Mesenchymal stem cell (in vitro differentiated cells and primary cell): ENCODE results near the gene USP40.
A peak's percentile ranks its signal among the peaks of the same experiment; 100 is the strongest.

ENCODE experiments used
- DNase-seq: peaks from one replicate; pipeline ENCODE4 v3.0.0-alpha.2; 2013
- H2AFZ ChIP-seq: one replicate; pipeline ENCODE4 v1.6.1; 2013; ENCODE audit warnings: low read depth, mild to moderate bottlenecking, control low read depth, inconsistent platforms, low read length, moderate library complexity
- H2AK5ac ChIP-seq: 2 replicates; pipeline ENCODE4 v1.6.1; 2013; ENCODE audit warnings: low read length, moderate library complexity, mild to moderate bottlenecking, inconsistent platforms; ENCODE audit not compliant: severe bottlenecking
- H2BK120ac ChIP-seq: one replicate; pipeline ENCODE4 v1.6.1; 2013; ENCODE audit warnings: low read depth, mild to moderate bottlenecking, inconsistent platforms, low read length, moderate library complexity
- H2BK12ac ChIP-seq, 2 experiments: one replicate each; pipeline ENCODE4 v1.6.1; 2013; ENCODE audit warnings: inconsistent platforms in 2 of 2, low read length in 2 of 2, mild to moderate bottlenecking in 2 of 2, moderate library complexity in 2 of 2, control low read depth in 1 of 2
- H2BK15ac ChIP-seq: one replicate; pipeline ENCODE4 v1.6.1; 2013; ENCODE audit warnings: mild to moderate bottlenecking, low read depth, inconsistent platforms; ENCODE audit not compliant: poor library complexity, severe bottlenecking
- H2BK5ac ChIP-seq: 2 replicates; pipeline ENCODE4 v1.6.1; 2013; ENCODE audit warnings: low read depth, mild to moderate bottlenecking, low read length, control low read depth, inconsistent platforms; ENCODE audit not compliant: poor library complexity, severe bottlenecking
- H3K14ac ChIP-seq, 2 experiments: one replicate each; pipeline ENCODE4 v1.6.1; 2013; ENCODE audit warnings: inconsistent platforms in 2 of 2, low read length in 2 of 2, control low read depth in 1 of 2, mild to moderate bottlenecking in 1 of 2, moderate library complexity in 1 of 2
- H3K18ac ChIP-seq, 2 experiments: one replicate each; pipeline ENCODE4 v1.6.1; 2013; ENCODE audit warnings: inconsistent platforms in 2 of 2, low read length in 2 of 2, control low read depth in 1 of 2, low read depth in 1 of 2, mild to moderate bottlenecking in 1 of 2
- H3K23ac ChIP-seq, 2 experiments: one replicate each; pipeline ENCODE4 v1.6.1; 2013; ENCODE audit warnings: inconsistent platforms in 2 of 2, low read length in 2 of 2, mild to moderate bottlenecking in 2 of 2, moderate library complexity in 2 of 2, control low read depth in 1 of 2
- H3K27ac ChIP-seq: 2 replicates; pipeline ENCODE4 v1.5.1; 2013; ENCODE audit warnings: mild to moderate bottlenecking, moderate library complexity, low read length, control low read depth, inconsistent platforms; ENCODE audit not compliant: poor library complexity, severe bottlenecking
- H3K27me3 ChIP-seq, 2 experiments: 2 replicates each; pipeline versions ENCODE4 v1.6.1 to v1.7.0; 2013; ENCODE audit warnings: low read length in 2 of 2, mild to moderate bottlenecking in 2 of 2, moderate library complexity in 2 of 2, control low read depth in 1 of 2, inconsistent platforms in 1 of 2; ENCODE audit not compliant: control insufficient read depth in 1 of 2, insufficient read depth in 1 of 2
- H3K36me3 ChIP-seq, 2 experiments: 2 replicates each; pipeline versions ENCODE4 v1.6.1 to v1.7.0; 2013; ENCODE audit warnings: low read length in 2 of 2, control low read depth in 1 of 2, inconsistent platforms in 1 of 2, low read depth in 1 of 2, mild to moderate bottlenecking in 1 of 2; ENCODE audit not compliant: insufficient read depth in 2 of 2, control insufficient read depth in 1 of 2
- H3K4ac ChIP-seq, 2 experiments: one replicate each; pipeline ENCODE4 v1.6.1; 2013; ENCODE audit warnings: inconsistent platforms in 2 of 2, low read length in 2 of 2, mild to moderate bottlenecking in 2 of 2, moderate library complexity in 2 of 2, control low read depth in 1 of 2, low read depth in 1 of 2
- H3K4me1 ChIP-seq: 2 replicates; pipeline ENCODE4 v1.6.1; 2013; ENCODE audit warnings: low read depth, low read length, control low read depth; ENCODE audit not compliant: control insufficient read depth, insufficient read depth
- H3K4me2 ChIP-seq: 2 replicates; pipeline ENCODE4 v1.6.1; 2013; ENCODE audit warnings: low read length, mild to moderate bottlenecking, inconsistent platforms; ENCODE audit not compliant: poor library complexity, severe bottlenecking
- H3K4me3 ChIP-seq, 2 experiments: 2 replicates each; pipeline versions ENCODE4 v1.5.1 to v1.7.0; 2013; ENCODE audit warnings: low read length in 2 of 2, mild to moderate bottlenecking in 2 of 2, control low read depth in 1 of 2, low read depth in 1 of 2; ENCODE audit not compliant: insufficient read depth in 1 of 2
- H3K79me1 ChIP-seq: replicated peaks from 2 replicates; pipeline ENCODE4 v1.6.1; 2013; ENCODE audit warnings: mild to moderate bottlenecking, control low read depth, low read length, inconsistent platforms; ENCODE audit not compliant: poor library complexity, severe bottlenecking
- H3K9ac ChIP-seq: 2 replicates; pipeline ENCODE4 v1.7.0; 2013; ENCODE audit warnings: mild to moderate bottlenecking, low read length, moderate library complexity
- H3K9me3 ChIP-seq: 2 replicates; pipeline ENCODE4 v1.7.0; 2013; ENCODE audit warnings: mild to moderate bottlenecking, low read length; ENCODE audit not compliant: control insufficient read depth
- H4K8ac ChIP-seq: one replicate; pipeline ENCODE4 v1.6.1; 2013; ENCODE audit warnings: inconsistent platforms, mild to moderate bottlenecking, low read length, moderate library complexity
- H4K91ac ChIP-seq: one replicate; pipeline ENCODE4 v1.6.1; 2013; ENCODE audit warnings: mild to moderate bottlenecking, low read length, inconsistent platforms
- WGBS: methylation state at CpG from one replicate; pipeline ENCODE4 v1.1.7; 2013; ENCODE audit warnings: mixed read lengths; 5-methylcytosine and 5-hydroxymethylcytosine counted together

USP40 gene

DNA sequence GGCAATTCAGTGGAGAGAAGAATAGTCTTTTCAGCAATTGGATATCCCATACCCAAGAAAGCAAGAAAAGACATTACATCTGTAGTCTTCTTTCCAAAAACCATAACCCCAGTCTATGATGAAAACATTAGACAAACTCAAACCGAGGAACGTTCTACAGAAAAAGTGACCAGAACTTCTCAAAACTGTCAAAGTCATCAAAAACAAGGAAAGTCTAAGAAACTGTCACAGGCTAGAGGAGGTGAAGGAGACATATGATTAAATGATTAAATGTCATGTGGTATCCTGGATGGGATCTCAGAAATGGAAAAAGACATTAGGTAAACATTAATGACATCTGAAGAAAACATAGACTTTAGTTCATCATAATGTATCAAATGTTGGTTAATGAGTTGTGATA is 4.9 kb upstream of the USP40 start:
- H3K79me1 ChIP-seq: peaks cover under 1% of the 10 kb centered on the region
- no peaks in the 10 kb centered on the region for H3K4me1 ChIP-seq
- peaks cover 5 to 6% of the 10 kb centered on the region in 2 experiments for H3K27me3 ChIP-seq
- H2BK15ac ChIP-seq: no peak overlapping the region
- no peak overlapping the region for H4K91ac ChIP-seq
- no peak overlapping the region for H2BK5ac ChIP-seq
- no peak overlapping the region for H3K27ac ChIP-seq
- H3K4ac ChIP-seq: no peak overlapping the region
- H2BK12ac ChIP-seq: no peak overlapping the region
- no peak overlapping the region for H3K4me3 ChIP-seq
- H3K9ac ChIP-seq: no peak overlapping the region
- 94% methylated on average over 2 of the region's 2 CpGs for WGBS
- H3K9me3 ChIP-seq: no peaks in the 10 kb centered on the region
- H2BK120ac ChIP-seq: no peak overlapping the region
- H3K4me2 ChIP-seq: no peak overlapping the region
- H3K36me3 ChIP-seq: no peaks in the 10 kb centered on the region
- no peak overlapping the region for H3K23ac ChIP-seq
- no peak overlapping the region for H2AK5ac ChIP-seq
- no peak overlapping the region for H2AFZ ChIP-seq
- no peak overlapping the region for H4K8ac ChIP-seq
- no peak overlapping the region for H3K18ac ChIP-seq
- H3K14ac ChIP-seq: no peak overlapping the region
- DNase-seq: no peak

- Histone ChIP-seq H2BK15ac (no peak overlapping the region), H2AFZ (no peak overlapping the region), H4K8ac (no peak overlapping the region), H3K23ac (no peak overlapping the region), H2BK12ac (no peak overlapping the region), H2BK120ac (no peak overlapping the region), H2BK5ac (no peak overlapping the region), H3K14ac (no peak overlapping the region), H3K9ac (no peak overlapping the region), H3K36me3 (no peaks in the 10 kb centered on the region), H3K9me3 (no peaks in the 10 kb centered on the region), H3K4me3 (no peak overlapping the region), H3K27ac (no peak overlapping the region), H3K4ac (no peak overlapping the region), H3K27me3 (peaks cover 5 to 6% of the 10 kb centered on the region in 2 experiments), H3K18ac (no peak overlapping the region), H2AK5ac (no peak overlapping the region), H3K4me2 (no peak overlapping the region), H3K4me1 (no peaks in the 10 kb centered on the region), H4K91ac (no peak overlapping the region), H3K79me1 (peaks cover 3% of the 10 kb centered on the region)
- WGBS: no CpG with 5 or more reads among the region's 1 CpG
- DNase-seq: no peak
Observed at GRCh38 chr2:233571001-233571400, 4.4 kb upstream of the USP40 start.

DNA sequence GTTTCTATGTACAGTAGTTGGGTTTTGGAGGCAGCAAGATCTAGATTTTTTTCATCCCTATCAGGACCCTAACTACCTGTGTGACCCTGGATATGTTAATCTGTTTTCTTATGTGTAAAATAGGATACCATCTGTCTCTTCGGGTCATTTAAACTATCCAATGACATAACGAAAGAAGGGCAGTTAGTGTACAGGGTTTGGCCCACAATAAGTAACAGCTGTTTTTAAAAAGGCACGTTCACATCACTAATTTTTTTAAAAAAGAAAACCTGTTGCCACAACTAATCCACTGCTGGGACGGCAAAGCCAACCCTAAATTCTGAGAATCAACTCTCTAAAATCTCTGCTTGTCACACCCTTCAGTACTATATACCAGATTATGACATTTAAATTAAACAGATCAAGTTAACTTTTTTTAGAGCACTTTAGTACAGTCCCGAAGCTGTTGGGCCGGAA is 869 bp downstream of the USP40 start:
- Histone ChIP-seq H3K4me3 (peak overlapping the region in 1 of 2 experiments; percentile 98), H3K4ac (no peak overlapping the region), H4K91ac (no peak overlapping the region), H2AK5ac (no peak overlapping the region), H3K27me3 (no peaks in the 10 kb centered on the region), H3K9ac (peak overlapping the region; percentile 99), H2BK120ac (no peak overlapping the region), H3K14ac (no peak overlapping the region), H2BK5ac (no peak overlapping the region), H3K27ac (peak overlapping the region; percentile 40), H3K79me1 (peaks cover 13% of the 10 kb centered on the region), H3K18ac (no peak overlapping the region), H3K9me3 (no peaks in the 10 kb centered on the region), H3K4me1 (peaks cover 1% of the 10 kb centered on the region), H3K4me2 (peak overlapping the region; percentile 68), H2AFZ (no peak overlapping the region), H2BK15ac (no peak overlapping the region), H3K36me3 (peaks cover 0 to 11% of the 10 kb centered on the region in 2 experiments), H3K23ac (no peak overlapping the region), H4K8ac (no peak overlapping the region), H2BK12ac (no peak overlapping the region)
- WGBS: 8% methylated on average over 4 of the region's 6 CpGs
- no peak for DNase-seq

DNA sequence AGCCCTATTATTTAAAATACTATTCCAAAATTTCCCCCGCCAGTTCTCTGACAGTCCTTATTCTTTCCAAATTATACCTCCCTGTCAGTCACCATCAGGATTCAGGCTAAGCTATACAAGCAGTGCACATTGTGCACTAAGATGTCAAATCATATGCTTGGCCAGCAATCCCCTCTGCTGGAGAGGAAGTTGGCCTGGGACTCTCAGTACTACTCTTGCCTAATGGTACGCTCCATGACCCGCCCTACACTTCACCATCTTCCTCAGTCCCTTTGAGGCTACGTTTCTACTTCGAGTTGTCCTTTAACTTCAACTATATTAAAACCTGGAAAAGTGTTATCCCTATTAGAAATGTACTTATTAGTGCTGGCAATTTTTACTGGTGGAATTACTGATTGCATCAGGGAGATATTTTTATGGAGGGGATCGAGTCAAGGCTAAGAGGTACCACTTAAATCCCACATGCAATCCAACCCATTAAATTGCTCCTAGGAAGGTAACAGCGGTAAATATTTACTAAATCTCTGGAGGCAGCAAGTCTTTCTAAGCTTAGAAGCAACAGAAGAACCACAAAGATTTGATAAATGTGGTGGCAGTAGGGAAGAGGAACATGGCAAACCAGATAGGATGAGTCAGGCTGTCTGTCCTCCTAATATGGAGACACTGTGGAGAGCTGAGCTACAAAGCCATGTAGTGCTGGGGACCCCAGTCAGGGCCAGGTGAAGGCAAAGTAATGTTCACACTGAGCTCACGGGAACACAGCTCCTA is 2.7 kb downstream of the USP40 start:
- no peaks in the 10 kb centered on the region for H3K9me3 ChIP-seq
- H3K14ac ChIP-seq: no peak overlapping the region
- H2BK15ac ChIP-seq: no peak overlapping the region
- peaks cover 3% of the 10 kb centered on the region for H3K4me1 ChIP-seq
- WGBS: 78% methylated on average over 5 of the region's 8 CpGs
- no peaks in the 10 kb centered on the region for H3K27me3 ChIP-seq
- H3K4me3 ChIP-seq: no peak overlapping the region
- no peak overlapping the region for H2BK120ac ChIP-seq
- no peak overlapping the region for H4K8ac ChIP-seq
- H2BK12ac ChIP-seq: peak overlapping the region in 1 of 2 experiments; percentile 72
- no peak overlapping the region for H3K23ac ChIP-seq
- H3K4me2 ChIP-seq: no peak overlapping the region
- no peak overlapping the region for H4K91ac ChIP-seq
- no peak overlapping the region for H2BK5ac ChIP-seq
- H3K79me1 ChIP-seq: peaks cover 14% of the 10 kb centered on the region
- DNase-seq: peak; percentile 76
- H2AFZ ChIP-seq: no peak overlapping the region
- peaks cover 0 to 26% of the 10 kb centered on the region in 2 experiments for H3K36me3 ChIP-seq
- H3K4ac ChIP-seq: no peak overlapping the region
- H2AK5ac ChIP-seq: no peak overlapping the region
- H3K9ac ChIP-seq: no peak overlapping the region
- H3K27ac ChIP-seq: no peak overlapping the region
- H3K18ac ChIP-seq: peak overlapping the region in 1 of 2 experiments; percentile 52
